ENCODE data around the gene CNPY3.

Gene CNPY3

DNA sequence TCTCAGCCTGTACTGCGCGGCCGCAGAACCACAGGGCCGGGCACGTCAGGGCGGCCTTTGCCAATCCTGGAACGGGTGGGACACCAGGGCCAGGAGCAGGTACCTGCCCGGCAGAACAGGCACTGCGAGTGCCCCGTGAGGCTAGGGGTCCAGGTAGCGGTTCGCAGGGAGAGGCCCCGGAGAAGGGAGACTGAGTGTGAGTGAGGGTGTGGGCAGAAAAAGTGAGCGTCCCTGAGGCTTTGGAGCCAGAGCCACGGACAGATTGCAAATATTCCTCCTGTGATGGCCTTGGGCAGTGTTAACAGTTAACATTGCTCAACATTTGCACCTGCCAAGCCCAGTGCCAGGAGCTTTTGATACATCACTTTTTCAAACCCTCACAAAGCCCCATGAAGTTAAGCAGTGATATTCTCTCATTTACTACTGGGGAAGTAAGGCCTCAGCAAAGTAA, 31.8 kb downstream of the CNPY3 start:
- no peak for DNase-seq

DNA sequence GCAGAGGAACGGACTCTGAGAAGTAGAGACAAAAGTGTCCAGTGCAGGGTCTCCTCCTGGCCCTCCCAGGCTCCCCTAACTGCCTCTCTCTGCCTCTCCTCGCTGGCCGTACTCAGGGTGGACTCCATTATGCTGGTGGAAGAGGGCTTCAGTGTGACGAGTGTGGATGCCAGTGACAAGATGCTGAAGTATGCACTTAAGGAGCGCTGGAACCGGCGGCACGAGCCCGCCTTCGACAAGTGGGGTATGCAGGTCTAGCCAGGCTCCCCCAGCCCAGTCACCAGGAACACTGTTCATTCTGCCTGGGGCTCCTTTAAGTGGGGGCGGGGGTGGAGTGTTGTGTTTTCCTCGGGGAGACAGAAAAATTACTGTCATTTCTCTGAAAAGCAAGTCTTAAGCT, 32.8 kb downstream of the CNPY3 start:
- no peak for DNase-seq

DNA sequence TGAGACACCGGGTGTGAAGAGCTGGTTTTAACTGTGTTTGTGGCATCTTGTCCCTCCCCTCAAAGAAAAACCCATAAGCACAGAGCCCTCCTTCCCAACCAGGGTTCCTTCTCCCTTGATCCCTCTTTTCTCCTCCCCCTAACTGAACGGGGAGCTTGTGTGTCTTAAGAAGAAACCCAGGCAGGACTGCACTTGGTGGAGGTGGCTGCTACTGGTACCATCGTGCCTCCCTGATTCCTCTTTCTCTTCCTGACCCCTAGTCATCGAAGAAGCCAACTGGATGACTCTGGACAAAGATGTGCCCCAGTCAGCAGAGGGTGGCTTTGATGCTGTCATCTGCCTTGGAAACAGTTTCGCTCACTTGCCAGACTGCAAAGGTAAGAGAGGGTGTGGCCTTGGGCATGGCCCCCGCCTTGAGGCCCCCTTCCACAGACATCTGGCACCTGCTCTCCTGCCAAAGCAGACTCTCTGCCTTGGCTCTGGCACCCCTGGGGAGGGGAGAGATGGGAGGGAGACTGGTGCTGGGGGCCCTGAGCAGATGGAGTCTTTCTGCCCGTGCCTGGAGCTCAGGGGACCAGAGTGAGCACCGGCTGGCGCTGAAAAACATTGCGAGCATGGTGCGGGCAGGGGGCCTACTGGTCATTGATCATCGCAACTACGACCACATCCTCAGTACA, 33.4 kb downstream of the CNPY3 start:
- DNase-seq = no peak

DNA sequence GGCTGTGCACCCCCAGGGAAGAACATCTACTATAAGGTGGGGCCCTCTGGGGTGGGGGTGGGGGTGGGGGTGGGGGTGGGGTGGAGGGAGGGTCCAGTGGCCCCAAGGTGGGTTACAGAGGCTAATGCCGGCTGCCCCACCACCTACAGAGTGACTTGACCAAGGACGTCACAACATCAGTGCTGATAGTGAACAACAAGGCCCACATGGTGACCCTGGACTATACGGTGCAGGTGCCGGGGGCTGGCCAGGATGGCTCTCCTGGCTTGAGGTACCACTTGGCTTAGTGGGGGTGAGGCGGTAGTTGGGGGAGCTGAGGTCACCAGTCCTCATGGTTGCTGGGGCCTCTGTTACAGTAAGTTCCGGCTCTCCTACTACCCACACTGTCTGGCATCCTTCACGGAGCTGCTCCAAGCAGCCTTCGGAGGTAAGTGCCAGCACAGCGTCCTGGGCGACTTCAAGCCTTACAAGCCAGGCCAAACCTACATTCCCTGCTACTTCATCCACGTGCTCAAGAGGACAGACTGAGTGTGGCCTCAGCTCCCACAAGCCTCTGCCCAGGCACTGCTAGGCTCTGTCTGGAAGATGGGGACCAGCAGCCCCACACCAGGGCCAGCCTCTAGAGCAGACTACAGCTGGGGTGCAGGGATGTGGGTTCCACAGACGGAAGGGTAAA, 34.0 kb downstream of the CNPY3 start:
- DNase-seq = no peak

DNA sequence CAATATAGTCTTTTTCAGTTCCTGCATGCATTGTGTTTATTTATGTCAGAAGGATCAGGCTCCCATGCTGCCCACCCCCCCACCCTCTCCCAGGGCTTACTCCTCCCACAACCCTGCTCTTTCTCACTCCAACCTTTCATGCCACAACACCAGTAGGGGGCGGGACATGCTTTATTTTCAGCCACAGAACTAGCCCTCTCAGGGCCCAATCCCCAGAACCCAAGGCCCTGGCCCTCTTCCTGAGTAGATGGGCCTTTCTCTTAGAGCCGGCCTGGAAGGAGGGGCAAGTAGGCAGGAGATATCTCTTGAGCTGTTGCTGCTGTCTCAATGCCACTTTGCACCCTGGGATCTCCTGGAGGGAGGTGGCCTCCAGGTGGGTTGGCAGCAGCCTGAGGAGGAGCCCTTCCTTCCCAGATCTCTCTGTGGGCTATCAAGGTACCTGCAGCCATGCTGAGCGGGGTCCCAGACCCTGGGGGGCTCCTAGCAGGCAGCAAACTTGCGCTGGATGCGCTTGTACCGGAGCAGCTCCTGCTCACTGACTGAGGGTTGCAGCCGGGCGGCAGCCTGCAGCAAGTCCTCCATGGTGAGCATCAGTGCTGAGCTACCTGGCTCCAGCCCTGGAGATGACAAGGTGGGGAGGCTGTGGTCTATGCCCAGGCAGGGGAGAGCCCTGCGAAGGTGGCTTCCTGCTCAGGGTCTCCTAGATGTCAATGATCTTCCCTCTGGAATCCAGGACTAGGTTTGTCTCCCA, 34.8 kb downstream of the CNPY3 start:
- DNase-seq = peak; percentile 54

DNA sequence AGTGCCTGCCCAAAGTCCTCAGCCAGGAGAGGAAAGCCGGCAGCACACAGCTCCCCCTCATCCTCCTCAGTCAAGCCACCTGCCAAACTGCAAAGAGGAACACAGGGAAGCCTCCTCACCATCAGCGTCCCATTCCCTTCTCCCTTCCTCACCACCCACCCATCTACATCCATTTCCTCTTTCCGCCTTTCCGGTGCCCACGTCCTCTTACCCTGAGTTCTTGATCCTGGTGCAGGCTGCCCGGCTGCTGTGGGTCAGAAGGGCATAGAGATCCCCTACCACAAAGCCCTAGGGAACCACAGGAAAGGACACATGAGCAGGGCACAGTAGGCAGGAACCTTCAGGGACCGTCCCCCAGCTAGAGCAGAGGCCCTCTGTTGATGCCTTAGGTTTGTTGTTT, 37.3 kb downstream of the CNPY3 start:
- DNase-seq = no peak

DNA sequence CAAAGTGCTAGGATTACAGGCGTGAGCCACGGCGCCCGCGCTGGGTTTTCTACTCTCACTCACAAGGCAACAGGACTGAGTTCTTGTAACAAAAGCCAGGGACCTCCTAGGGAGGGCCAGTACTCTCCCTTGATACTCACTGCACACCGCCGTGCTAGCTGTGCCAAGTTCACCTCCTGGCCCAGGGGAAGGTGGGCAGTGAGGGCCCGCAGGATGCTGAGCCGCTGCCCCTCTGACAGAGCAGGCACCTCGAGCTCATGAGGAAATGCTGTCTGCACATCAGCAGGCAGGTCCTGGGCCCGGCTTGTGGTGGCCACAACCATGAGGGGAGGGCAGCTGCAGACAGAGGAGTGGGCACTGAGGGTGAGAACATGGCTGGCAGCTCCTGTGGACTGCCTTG, 37.9 kb downstream of the CNPY3 start:
- no peak for DNase-seq

DNA sequence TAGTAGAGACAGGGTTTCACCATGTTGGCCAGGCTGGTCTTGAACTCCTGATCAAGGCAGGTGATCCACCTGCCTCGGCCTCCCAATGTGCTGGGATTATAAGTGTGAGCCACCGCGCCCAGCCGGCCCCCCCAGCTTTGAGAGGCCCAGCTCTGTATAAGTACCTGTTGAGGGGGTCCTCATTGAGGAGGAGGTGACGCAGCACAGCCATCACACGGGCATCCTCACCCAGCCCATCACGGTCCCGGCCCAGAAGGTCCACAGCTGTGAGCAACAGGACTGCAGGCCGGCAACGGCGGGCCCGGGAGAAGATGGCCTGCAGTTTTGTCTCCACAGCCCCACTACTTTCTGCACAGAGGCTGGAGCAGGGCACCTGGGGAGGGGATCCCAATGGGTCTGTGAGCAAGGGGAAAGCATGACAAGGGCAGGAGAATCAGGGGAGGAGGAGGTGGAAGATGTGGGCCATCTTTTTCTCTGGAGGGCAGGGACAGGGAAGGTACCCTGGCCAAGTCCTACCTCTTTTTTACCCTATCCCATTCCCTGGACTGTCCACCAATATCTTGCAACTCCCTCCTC, 38.9 kb downstream of the CNPY3 start:
- DNase-seq = no peak

DNA sequence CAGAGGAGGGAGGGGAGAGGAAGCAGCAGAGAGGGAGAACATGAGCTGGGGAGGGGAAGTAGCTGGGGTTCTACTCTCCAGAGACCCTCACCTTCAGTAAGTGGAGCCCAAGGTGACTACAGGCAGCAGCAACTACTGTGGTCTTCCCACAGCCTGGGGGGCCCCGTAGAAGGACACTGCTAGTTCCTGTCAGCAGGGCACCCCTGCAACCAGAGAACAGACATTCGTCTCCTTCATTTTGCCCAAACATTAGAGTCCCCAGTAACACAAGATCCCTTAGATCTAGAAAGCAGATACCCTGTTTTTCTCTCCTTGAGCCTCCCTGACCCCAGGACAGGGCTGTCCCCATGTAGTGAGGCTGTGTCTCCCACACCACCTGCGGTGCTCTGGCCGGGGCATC, 39.5 kb downstream of the CNPY3 start:
- DNase-seq = no peak

DNA sequence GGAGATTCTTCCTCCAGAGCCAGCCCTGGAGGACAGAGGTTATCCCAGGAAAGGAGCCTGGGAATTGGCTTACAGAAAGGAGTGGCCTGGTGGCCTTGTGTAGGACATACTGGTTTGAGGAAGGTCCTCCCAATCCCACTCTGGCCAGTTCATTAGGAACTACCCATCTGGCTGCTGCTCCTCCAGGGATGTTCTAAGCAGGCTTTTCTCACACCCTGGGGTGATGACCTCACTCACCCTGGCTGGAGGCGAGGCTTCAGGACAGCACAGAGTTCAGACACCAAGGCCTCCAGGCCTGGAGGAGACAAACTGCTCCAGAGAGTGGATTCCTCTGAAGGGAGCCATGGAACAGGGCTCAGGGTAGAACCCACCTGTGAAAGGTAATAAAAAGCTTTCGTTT, 40.2 kb downstream of the CNPY3 start:
- DNase-seq = no peak

DNA sequence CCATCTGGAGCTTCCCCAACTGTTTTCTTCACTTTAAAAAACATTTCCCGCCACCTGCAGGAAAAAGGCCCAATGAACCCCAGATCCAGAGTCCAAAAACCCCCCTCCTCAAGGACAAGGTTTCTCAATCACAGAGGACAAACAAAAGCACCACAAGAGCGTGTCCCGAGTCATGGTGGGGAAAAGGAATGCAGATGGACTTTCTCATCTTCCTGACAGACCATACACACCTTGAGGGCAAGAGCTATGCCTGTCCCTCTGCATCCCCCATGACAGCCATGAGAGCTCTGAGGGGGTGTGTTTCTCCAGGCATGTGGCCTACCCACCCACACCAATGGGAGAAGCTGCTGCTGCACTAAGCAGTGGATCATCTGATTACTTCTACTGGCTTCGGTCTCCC, 40.7 kb downstream of the CNPY3 start:
- no peak for DNase-seq

DNA sequence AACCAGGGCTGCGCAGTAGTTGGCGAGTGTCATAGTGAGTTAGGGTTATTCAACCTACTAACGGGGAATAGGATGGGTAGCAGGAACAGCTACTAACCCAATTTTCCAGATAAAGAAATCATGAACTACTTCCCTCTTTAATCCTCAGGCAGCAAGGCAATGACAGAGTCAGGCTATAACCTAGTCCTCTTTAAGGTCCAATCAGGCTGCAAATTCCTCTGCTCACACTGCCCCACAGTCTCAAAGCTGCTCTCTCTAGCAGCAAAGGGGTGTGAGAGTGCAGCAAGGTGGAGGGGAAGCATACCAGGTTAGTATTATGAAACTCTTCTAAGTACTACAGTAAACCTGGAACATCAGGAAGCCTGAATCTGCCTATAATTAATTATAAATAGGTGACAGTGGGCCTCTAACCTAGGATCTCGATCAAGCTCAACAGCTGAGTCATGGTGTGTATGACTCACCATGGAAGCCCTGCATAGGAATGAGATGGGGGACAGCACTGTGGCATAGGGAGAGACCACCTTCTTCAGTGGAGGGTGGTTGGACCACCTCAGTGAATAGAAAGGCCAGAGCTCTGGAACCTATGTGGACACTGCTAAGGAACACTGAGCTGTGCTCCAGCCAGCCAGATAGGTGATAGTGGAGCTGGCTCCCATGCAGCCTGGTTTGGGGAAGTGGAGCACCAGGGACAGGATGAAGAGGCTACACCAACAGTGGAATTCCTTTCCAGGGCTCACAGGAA, 41.8 kb downstream of the CNPY3 start:
- no peak for DNase-seq

DNA sequence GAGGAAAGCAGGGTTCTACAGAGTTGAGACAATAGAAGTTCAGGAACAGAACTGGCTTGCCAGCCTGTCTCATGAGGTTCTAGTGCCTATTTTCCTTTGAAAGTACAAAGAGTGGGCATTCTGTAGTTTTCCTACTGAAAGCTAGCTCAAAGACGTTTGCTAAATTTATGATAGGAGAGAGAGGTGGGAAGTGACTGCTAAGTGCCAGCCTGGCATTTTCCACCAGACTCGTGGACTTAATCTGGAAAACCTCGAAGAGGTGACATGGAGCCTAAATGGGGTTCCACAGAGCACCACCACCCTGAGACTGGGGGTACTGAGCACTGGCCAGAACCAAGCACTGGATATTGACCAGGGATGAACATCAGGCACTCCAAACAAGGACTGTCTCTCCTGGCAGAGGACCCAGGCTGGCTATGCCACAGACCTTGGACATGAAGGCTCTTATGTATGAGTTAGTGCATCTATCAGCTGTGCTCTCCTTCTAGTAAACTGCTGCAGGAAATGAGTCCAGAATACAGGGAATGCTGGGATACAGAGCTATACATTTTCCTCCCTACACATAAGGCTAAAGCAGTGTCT, 42.6 kb downstream of the CNPY3 start:
- DNase-seq = no peak

DNA sequence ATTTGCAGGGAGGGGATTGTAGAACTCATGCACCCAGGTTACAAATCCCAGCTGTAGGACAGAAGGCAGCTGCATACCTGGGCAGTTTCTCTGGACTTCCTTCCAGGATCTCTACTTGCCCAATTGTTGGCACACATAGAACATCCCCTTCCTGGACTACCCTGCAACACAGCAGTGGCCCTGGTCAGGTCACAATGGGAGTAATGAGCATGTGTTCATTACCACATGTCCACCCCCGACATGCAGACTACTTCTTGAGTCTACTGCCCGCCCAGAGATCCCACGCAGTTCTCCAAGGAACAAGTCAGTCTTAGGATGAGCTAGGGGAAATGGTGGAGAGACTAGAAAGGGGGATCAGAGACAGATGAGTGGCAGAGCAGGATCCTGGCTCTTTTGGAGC, 44.6 kb downstream of the CNPY3 start:
- no peak for DNase-seq

DNA sequence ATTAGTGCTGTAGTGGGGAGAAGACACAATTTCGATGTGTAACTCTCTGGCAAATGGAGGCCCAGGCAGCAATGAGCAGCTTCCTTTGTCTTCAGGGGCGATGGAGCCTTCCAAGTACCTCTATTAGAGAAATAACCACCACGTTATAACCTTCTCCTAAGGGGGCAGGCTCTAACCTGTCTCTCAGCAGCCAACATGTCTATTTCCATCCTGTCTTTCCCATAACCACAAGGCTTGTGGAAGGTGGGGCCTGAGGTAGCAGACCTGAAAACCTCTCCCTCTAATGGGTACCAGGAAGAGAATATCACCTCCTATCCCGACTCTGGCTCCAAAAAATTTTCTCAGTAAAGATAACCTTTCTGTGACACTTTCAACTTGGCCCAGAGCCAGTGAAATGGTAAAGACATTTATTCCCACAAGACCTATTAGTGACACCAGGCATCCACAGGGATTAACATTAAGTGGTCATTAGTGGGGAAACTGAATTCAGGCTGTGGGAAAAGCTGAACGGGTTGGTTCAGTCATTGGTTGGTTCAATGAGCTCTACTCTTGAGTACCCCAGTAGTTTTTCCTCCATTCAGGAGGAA, 45.7 kb downstream of the CNPY3 start:
- DNase-seq = no peak

DNA sequence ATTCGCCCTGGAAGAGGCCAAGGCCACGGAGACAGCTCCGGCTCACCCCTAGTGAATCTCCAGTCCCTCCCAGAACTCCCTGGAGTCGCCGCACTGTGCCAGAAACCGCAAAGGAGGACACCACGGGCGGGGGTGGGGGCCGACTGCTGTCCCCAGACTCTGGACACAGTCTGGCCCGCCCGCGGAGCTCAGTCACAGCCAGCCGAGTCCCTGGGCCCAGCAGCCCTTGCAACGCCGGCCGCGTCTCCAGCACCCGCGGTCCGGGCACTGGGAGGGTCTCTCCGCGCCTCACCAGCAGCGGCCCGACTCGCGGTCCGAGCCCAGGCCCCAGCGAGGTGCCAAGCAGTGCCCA, 49.2 kb downstream of the CNPY3 start:
- peak; percentile 22 for DNase-seq

DNA sequence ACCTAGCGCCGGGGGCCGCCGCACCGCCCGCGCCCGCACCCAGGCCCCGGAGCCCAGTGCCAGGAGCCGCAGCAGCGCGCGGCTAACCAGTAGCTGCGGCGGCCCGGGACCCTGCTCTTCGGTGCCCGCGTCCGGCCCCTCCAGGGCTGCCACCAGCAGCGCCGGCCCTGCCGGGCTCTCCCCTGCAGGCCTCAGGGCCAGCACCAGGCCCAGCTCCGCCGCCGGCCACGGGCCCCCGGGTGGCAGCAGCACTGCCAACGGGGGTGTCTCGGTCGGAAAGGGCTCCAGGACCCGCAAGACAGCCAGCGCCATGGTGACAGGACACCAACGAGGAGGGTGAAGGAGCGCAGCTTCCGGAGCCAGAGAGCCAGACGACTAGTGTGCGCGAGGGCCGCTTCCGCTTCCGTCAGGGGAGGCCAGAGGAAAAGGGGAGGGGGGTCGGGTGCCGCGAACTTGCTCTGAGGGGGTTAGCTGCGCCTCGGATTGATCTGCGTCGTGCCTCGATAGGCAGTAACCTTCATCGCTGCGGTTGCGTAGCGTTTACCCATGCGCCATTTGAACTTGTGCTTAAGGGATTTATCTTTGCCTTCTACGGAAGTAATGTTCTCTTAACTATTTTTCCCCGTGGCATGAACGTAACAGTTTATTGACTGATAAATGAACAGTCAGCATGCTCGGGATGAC, 49.7 kb downstream of the CNPY3 start, which contains the start of gene PEX6:
TSS of gene PEX6 (minus strand) at position 343 of the 684 bp plus-strand sequence. CDS start at position 312, 31 bp downstream.
- DNase-seq = peak; percentile 97

DNA sequence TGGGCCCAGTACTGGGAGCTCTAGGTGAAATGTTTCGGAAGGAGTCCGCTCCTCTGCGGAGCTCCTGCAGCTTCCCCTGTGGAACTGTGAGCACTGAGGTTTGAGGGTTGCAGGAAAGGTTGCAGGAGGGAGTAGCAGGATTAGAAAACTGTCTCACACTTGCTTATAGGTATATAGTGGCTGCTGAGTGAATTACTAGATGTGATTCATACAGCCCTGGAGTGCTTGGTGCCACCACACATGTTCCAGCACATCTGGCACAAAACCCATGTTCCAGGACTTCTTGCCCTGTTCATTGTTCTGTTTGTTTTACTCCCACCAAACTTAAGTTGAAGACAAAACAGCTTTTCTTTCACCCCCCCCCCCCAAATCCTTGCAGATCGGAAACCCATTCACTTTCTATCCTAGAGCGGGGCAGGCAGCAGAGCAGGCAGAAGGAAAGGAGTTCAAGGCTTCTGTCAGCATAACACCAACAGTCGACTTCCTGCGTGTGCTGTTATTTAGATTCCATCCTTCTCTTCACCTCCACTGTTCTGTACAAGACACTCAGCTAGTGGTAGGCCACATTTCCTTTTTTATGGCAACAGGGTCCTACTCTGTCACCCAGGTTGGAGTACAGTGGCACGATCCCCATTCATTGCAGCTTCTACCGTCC, 50.4 kb downstream of the CNPY3 start:
- no peak for DNase-seq

DNA sequence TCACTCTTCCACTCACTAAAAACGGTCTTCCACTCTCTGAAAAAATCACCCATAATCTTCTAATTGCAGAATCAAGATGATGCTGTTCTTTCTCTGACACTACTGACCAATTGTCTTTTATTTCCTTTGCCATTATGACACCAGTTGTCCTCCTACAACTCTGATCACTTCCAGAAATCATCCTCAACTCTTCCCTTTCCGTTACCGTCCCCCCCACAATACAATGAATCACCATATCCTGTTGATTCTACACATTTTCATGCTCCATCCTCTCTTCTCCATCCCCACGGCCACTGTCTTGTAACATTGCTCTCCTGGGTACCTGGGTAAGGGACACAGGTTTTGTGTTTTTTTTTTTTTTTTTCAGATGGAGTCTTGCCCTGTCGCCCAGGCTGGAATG, 52.6 kb downstream of the CNPY3 start:
- no peak for DNase-seq

DNA sequence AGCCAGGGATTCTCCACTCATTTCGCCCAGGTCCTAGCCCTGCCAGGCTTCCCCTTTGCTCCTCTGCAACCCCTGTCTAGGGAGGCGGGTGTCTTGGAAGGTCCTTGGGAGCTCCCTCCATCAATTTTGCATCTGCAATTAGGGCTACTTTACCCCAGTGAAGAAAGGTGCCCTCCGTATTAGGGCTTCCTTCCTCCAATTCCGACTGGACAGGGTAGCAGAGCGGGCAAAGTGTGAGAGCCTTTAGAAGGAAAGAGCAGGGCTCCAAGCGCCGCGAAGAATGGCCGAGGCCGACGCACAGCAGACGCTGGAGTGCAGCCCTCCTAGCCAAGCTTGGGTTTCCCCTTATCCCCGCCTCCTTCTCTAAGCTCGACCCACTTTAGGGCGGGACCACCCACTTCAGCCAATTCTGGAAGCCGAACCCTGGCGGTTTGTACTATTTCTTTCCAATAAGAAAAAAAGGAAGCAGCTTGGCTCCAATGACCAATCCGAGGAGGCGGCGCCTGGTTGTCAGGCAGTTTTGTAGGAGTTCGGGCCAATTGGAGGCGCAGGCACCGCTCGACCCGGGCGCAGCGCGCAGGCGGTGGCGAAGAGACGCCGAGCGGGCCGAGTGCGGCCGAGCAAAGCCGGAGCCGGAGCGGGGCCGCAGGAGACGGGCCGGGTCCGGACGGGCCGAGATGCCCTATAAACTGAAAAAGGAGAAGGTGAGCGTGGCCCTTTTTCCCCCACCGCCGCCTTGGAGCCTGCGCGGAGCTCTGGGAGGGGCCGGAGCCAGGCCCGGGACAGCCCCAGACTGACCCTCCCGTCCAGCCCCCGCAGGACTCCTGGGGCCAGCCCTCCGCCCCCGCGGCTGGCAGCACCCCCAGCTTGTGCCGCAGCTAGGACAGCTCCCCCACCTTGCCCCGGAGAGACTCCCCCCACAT, 55.0 kb downstream of the CNPY3 start, which contains the start of gene PPP2R5D:
TSS of gene PPP2R5D (plus strand) at position 570 of the 923 bp plus-strand sequence. CDS start at position 678, 108 bp downstream.
- DNase-seq = peak; percentile 99

Measured in activated CD4-positive, alpha-beta T cell treated with anti-CD3 and anti-CD28 coated beads, Interleukin-10, Interleukin-2, amounts not matched to agents 100 ng/mL and 50 ng/mL, durations not matched to agents 16 hours and 8 hours (primary cell).